Activated CD4-positive, alpha-beta T cell treated with anti-CD3 and anti-CD28 coated beads, Interleukin-2, amount 50 U/mL, for 4 hours (primary cell): ENCODE data around the gene SLC6A2.
"Not testable (repeated sequence)": the region's sequence is repeated elsewhere in the genome, so short reads cannot be mapped to it uniquely, and the experiment has no call there.

ENCODE experiments used
- DNase-seq, 2 experiments: peaks; one replicate each; pipeline ENCODE4 v3.0.0-alpha.2; 2020

Gene SLC6A2

DNA sequence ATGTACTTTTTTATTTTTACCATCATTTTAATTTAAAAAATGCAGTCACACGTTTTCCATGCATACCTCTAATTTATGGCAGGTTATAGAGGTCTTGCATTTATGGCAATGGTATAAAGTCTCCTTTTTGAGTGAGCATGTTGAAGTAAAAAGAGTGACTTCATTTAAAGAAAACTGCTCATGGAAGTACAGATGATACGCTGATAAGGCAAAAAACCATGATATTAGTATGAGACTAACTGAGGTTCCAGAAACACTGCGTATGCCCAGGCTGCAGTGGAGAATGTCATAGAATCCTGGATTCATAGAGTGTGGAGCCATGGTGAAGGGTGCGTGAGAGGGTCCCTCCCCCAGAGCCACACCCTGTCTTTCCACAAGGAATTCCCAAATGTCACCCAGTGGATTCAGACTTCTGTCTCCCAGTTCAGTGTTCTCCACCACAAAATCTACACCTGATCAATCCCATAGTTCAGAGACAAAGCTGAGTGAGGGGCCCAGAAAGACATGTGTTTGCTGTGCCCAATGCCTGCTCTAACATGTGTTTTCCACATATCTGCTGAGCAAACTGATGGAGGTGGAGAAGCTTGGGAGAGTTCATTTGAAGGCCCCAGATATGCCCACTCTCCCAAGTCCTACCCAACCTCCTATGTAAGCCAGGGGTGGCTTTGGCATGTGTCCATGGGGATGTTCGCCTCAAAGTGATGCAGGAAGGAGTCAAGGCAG is 69.4 kb downstream of the SLC6A2 start:
- no peak for DNase-seq

DNA sequence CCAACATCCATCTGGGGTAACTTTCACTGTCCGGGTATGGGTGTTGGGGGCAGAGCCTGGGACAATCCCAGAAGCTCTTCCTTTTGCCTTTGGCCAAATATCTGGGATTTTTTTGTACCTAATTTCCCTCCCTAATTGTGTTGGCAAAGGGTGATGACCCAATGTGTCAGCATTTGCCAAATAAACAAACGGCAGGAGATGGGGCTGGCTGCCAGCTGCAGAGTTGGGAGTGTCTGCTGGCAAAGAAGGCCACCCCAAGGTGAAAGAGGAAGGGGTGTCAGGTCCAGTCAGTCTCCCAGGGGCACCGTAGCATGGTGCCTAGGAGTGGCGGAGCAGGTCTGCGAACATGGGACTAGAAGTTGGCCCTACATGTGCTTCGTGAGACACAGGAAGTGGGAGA is 73.0 kb downstream of the SLC6A2 start:
- no peak for DNase-seq

DNA sequence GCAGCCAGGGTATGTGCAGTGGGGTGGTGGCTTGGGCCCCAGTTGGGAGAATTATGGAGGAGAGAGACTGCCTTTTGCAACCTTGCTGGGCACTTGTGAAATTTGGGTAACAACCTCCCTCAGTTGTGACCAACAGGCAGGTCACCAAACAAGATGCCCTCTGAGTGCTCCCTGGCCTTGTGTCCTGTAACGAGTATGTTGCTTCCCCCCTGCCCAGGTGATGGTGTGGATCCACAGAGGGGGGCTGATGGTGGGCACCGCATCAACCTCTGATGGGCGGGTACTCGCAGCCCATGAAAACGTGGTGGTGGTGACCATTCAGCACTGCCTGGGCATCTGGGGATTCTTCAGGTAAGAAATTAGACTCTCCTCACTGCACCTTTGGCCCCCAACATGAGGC is 74.3 kb downstream of the SLC6A2 start:
- DNase-seq: no peak

DNA sequence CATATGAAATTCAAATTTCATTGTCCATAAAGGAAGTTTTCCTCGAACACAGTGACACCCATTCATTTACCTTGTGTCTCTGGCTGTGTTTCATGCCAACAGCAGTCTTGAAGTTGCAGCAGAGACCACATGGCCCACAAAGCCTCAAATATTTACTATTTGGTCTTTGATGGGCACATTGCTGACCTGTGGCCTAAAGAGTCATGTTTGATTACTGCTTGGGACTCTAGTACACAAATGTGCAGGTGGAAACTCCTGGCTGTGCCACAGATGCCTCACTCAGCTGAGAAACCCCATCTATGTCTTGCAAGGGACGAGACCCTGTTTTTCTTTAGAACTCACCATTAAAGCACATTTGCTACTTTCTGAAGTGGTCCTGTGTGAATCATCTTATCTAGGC is 76.7 kb downstream of the SLC6A2 start:
- DNase-seq: no peak

DNA sequence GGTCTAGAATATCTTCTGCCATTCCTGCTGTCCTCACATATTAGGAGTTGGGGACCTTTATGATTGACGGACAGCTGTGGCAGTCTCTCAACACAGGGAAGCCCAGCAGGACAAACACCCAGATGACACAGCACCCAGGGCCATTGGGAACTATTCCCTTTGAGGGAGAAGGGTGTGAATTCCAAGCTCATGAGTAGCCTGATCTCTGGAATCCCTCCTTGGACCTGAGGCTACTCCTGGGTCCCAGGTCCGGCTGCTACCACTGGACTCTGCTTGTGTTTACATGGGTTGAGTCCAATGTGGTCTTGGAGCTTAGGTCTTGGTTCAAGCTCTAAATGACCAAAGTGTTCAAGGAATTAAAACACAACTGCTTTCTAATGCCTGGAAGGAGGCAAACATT is 78.9 kb downstream of the SLC6A2 start:
- no peak for DNase-seq

DNA sequence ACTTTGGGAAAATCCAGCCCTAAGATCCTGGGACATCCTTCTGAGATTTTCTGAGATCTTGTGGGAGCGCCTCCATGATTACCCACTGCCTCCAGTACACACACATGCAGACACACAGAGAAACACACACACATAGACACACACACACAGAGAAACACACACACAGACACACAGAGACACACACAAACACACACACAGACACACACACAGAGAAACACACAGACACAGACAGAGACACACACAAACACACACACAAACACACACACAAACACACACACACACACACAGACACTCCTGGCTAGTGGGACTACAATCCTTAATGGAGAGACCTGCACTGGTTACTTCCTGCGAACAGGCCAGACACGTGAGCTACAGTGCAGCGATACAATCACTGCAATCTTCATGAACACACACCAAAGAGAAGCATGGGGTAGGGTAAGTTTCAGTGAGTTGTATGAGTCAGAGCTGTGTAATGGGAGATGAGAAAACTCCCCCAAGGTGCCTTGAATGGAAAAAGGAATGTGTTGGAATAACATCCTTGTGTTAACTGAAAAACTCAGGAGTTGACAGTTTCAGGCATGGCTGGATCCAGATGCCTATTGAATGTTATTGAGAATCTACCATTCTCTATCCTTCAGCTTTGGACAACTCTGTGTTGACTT is 79.5 kb downstream of the SLC6A2 start:
- DNase-seq: no peak

DNA sequence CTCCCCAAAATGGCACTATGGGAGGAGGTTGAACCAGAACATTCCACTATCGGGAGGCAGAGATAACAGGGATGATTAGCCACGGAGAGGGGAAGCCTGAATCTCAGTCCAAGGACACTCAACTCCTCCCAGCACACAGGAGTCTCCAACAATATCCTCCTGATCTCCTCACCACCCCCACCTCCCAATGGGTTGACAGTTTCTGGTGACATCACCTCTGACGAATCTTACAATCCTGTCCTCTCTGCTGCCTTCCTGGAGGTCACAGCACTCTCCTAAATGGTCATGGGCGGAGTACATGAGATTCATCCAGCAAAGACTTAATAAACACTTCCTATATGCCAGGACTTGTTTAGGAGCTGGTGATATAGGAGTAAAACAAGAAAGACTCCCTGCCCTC is 80.9 kb downstream of the SLC6A2 start:
- no peak for DNase-seq

DNA sequence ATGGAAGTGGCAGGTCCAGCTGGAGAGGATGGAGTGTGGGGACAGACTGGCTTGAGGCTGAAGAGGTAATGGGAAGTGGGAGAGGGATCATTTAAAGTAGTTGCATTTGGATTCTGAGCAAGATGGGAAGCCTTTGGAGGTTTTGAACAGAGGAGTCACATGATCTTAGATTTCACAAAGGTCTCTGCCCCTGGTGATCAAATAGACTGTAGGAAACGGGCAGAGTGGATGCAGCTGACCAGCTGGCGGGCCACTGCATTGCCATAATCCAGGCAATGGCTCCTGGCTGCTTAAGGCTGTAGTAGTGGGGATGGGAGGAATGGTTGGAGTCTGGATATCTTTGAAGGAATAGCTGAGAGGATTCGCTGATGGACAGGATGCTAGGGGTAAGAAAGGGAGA is 81.5 kb downstream of the SLC6A2 start:
- DNase-seq: no peak

DNA sequence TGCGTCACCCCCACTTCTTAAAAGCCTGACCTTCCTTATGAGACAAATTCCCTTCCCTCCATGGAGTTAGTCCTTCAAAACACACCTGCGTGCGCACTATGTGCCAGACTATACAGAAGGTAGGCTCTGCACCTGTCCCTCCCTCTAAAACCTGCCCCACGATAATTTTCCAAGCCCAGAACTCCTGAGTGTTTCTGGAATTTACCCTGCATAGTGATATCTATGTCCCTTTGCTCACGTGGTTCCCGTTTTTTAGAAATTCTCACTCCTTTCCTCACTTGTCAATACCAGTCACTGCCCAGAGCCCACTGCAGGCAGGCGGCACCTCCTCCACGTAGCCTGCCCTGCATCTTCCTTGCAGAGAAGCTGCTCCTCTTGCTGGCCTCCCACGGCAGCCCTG is 82.2 kb downstream of the SLC6A2 start:
- DNase-seq: no peak

DNA sequence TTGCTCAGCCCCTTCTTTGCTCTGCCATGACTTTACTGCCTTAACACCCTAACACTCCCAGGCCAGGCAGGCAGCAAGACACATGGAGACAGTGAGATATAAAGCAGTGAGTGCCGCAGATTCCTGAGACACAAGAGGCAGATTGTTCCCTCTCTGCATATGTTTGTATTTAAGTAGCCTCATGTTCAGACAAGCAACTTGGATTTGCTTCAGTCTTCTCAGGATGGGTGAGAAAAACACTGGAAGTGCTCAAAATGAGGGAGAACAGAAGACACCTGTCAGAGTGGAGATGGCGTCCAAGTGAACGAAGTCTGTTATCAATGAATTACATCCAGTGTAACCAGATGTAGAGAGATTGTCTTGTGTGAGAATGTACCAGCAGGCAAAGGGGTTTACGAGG is 90.3 kb downstream of the SLC6A2 start:
- no peak for DNase-seq

DNA sequence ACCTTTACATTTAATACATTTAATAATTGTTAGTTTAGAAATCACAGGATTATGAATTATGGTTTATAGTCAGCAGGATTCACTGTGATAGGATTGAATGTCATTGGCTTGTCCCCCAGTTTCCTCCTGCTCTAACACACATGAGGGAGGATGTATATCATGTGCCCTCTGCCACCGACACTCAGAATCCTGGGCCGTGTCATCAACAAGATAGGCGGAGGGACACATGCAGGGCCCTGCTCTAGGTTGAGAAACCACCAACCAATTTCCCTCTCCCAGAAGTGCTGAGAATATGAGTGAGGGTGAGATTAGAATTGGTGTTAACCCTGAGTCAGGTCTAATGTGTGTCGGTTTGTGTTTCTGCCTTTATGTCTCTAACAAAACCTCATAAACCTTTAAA is 92.0 kb downstream of the SLC6A2 start:
- DNase-seq: no peak

DNA sequence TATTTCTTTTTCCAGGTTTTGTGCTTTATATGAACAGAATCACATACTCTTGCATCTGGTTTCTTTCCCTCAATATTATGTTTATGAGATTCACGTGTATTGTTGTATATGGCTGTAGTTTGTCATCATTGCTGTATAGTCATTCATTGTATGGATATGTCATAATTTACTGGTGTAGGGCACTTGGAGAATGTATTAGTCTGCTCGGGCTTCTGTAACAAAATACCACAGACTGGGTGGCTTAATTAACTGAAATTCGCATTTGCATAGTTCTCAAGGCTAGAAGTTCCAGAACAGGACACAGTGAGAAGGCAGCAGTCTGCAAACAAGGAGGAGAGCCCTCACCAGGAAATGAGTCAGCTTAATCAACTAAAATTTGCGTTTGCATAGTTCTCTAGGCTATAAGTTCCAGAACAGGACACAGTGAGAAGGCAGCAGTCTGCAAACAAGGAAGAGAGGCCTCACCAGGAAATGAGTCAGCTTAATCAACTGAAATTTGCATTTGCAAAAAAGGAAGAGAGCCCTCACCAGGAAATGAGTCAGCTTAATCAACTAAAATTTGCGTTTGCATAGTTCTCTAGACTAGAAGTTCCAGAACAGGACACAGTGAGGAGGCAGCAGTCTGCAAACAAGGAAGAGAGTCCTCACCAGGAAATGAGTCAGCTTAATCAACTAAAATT is 96.8 kb downstream of the SLC6A2 start:
- DNase-seq: not testable (repeated sequence)

DNA sequence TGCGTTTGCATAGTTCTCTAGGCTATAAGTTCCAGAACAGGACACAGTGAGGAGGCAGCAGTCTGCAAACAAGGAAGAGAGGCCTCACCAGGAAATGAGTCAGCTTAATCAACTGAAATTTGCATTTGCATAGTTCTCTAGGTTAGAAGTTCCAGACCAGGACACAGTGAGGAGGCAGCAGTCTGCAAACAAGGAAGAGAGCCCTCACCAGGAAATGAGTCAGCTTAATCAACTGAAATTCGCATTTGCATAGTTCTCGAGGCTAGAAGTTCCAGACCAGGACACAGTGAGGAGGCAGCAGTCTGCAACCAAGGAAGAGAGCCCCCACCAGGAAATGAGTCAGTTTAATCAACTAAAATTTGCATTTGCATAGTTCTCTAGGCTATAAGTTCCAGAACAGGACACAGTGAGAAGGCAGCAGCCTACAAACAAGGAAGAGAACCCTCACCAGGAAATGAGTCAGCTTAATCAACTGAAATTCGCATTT is 97.4 kb downstream of the SLC6A2 start:
- DNase-seq: not testable (repeated sequence)
